Measurements from ENCODE around the gene STH. TPM values are rescaled to one million over a fixed set of nuclear protein-coding genes. Genes with fewer than 3 reads are reported as not detected.

The STH gene
- total RNA-seq, 1 experiment from 2014 or later: not detected

Other genes with a start within 250 kb of the STH start
- 0.15 TPM for gene CRHR1, start 214.9 kb upstream of the STH start, total RNA-seq (2021; ENCODE audit: unreplicated experiment)
- not detected for gene SPPL2C, start 154.4 kb upstream of the STH start, total RNA-seq (2021; ENCODE audit: unreplicated experiment)
- gene MAPT, start 104.7 kb upstream of the STH start, total RNA-seq (2021; ENCODE audit: unreplicated experiment): 0.59 TPM
- 55.5 TPM for gene KANSL1, start 194.2 kb downstream of the STH start, total RNA-seq (2021; ENCODE audit: unreplicated experiment)